Effector memory CD4-positive, alpha-beta T cell (primary cell): Measurements from ENCODE around the gene NKX2-3.

ENCODE experiments used
- DNase-seq, 3 donors: peaks; one replicate each; pipeline ENCODE4 v3.0.0-alpha.2; 2020
- H3K27ac ChIP-seq: 2 replicates; pipeline ENCODE4 v1.7.0; 2013; ENCODE audit warnings: mild to moderate bottlenecking, low read length, moderate library complexity; ENCODE audit not compliant: insufficient read depth, poor library complexity, severe bottlenecking
- H3K27me3 ChIP-seq: replicated peaks from 2 replicates; pipeline ENCODE4 v1.7.0; 2013; ENCODE audit warnings: mild to moderate bottlenecking, low read length; ENCODE audit not compliant: insufficient read depth, control insufficient read depth, poor library complexity, severe bottlenecking
- H3K36me3 ChIP-seq: 2 replicates; pipeline ENCODE4 v1.7.0; 2013; ENCODE audit warnings: mild to moderate bottlenecking, low read length, moderate library complexity; ENCODE audit not compliant: control insufficient read depth, insufficient read depth
- H3K4me1 ChIP-seq: 2 replicates; pipeline ENCODE4 v1.7.0; 2013; ENCODE audit warnings: low read length, mild to moderate bottlenecking; ENCODE audit not compliant: control insufficient read depth, insufficient read depth, poor library complexity, severe bottlenecking
- H3K4me3 ChIP-seq: 2 replicates; pipeline ENCODE4 v1.7.0; 2013; ENCODE audit warnings: low read length, low read depth, mild to moderate bottlenecking; ENCODE audit not compliant: insufficient read depth, poor library complexity, severe bottlenecking
- H3K9me3 ChIP-seq: 2 replicates; pipeline ENCODE4 v1.7.0; 2013; ENCODE audit warnings: mild to moderate bottlenecking, low read length, moderate library complexity; ENCODE audit not compliant: control insufficient read depth

The NKX2-3 gene

DNA sequence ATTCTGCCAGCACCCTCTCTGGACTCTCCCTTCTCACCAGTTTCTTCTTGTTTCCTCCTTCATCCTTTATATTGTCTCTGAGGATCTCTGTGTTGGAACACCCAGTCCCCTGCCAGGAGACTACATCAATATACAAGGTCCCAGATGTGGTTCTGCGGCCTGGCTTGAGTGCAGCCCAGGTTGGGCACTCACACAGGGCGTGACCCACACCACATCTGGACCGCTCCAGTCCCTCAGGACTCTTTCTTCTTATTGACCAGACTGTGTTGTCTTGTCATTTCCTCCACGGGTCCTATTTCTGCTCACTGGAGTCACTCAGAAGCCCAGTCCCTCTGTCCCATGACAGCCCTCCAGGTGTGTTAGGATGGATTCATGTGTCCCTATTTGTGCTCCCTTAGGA, 26.0 kb downstream of the NKX2-3 start:
- H3K27me3 ChIP-seq = no peaks in the 10 kb centered on the region
- DNase-seq = no peak
- no peaks in the 10 kb centered on the region for H3K4me1 ChIP-seq
- no peak overlapping the region for H3K4me3 ChIP-seq
- H3K9me3 ChIP-seq = no peaks in the 10 kb centered on the region
- H3K27ac ChIP-seq = no peak overlapping the region
- H3K36me3 ChIP-seq = no peaks in the 10 kb centered on the region

DNA sequence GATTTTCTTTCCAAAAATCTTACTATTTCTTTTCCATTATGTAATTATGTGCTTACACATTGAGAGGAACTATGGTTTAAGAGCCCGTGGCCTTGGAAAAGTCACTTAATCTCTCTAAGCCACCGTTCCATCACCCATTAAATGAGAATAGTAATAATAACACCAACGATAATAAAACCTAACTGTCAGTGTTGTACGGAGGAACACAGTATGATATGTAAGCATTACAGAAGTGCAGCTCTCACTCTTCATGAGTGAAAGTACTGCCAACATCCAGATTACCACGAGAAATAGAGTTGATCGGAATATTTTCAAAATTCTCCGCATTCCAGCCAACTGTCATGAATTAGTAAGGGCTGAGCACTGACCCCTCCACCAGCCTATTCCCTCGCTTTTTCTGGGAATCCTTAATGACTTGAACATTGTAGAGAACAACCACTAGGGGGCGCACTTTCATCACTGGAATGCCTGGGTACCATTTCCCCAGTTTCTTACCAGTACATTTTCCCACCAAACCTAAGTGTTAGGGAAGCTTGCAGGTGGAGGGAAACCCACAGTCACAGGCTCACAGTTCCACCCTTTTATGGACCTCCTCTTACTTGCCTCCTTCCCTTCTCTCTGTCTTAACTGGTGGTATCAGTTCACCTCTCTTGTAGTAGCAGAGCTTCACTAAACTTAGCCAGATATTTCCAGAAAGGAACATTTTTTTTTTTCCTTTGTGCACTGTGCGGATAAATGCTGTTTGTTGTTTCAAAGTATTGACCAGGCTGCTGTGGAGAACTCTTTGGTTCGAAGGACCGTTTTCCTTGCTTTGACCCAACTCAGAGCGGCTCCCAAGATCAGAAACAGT, 27.8 kb downstream of the NKX2-3 start:
- no peaks in the 10 kb centered on the region for H3K4me1 ChIP-seq
- no peak overlapping the region for H3K27ac ChIP-seq
- no peak overlapping the region for H3K4me3 ChIP-seq
- no peaks in the 10 kb centered on the region for H3K36me3 ChIP-seq
- no peaks in the 10 kb centered on the region for H3K27me3 ChIP-seq
- DNase-seq = peak in 1 of 3 donors; percentile 25
- H3K9me3 ChIP-seq = no peaks in the 10 kb centered on the region

DNA sequence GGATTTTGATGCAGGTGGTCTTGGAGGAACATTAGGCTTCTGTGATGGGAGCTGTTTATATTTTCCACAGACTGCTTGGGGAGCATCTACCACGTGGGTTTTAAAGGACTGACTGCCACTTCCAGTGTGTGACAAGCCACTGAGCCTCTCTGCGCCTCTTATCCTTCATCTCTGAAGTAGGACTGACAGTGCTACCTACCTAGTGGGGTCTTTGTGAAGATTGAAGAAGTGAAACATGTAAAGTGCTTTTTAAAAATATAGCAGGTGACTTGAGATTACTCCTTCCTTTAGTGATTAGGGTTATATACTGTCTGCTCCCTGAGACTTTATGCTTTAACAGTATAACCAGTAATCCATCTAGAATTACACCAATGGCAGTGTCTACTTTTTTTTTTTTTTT, 29.9 kb downstream of the NKX2-3 start:
- no peak overlapping the region for H3K27ac ChIP-seq
- no peaks in the 10 kb centered on the region for H3K9me3 ChIP-seq
- no peak overlapping the region for H3K4me3 ChIP-seq
- no peaks in the 10 kb centered on the region for H3K36me3 ChIP-seq
- H3K27me3 ChIP-seq = no peaks in the 10 kb centered on the region
- no peak for DNase-seq
- no peaks in the 10 kb centered on the region for H3K4me1 ChIP-seq

DNA sequence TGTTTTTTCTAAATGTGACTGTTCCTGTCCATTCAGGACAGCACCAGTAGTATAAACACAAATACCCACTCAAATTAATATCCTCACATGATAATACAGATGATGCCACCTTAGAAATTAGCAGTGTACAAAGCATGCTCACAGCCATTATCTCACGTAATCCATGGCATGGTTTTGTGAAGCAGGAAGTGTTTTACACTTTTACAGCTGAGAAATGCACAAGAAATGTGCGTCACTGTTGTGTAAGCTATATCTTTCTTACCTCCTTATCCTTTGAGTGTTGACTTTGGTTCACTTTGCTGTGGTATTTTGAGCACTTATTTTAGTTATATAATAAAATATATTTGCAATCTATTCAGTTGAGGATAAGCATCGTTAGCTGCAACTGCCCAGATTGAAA, 31.6 kb downstream of the NKX2-3 start:
- H3K27me3 ChIP-seq = no peaks in the 10 kb centered on the region
- no peak overlapping the region for H3K4me3 ChIP-seq
- no peaks in the 10 kb centered on the region for H3K36me3 ChIP-seq
- H3K27ac ChIP-seq = no peak overlapping the region
- no peaks in the 10 kb centered on the region for H3K9me3 ChIP-seq
- DNase-seq = no peak
- no peaks in the 10 kb centered on the region for H3K4me1 ChIP-seq

DNA sequence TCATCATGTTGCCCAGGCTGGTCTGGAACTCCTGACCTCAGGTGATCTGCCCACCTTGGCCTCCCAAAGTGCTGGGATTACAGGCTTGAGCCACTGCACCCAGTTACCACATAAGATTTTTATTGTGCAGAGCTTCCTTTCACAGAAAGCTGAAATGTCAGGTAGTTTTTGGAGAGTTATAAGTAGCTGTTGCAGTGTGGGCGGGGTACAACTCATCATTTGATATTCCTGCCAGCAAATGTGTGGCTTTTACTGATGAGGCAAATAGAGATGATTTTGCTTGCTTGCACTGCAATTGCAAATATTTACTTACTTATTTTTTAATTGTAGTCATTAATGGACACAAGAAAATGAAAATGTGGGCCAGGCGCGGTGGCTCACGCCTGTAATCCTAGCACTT, 32.4 kb downstream of the NKX2-3 start:
- Histone ChIP-seq H3K27ac (no peak overlapping the region), H3K9me3 (no peaks in the 10 kb centered on the region), H3K4me1 (no peaks in the 10 kb centered on the region), H3K4me3 (no peak overlapping the region), H3K27me3 (no peaks in the 10 kb centered on the region), H3K36me3 (no peaks in the 10 kb centered on the region)
- no peak for DNase-seq

DNA sequence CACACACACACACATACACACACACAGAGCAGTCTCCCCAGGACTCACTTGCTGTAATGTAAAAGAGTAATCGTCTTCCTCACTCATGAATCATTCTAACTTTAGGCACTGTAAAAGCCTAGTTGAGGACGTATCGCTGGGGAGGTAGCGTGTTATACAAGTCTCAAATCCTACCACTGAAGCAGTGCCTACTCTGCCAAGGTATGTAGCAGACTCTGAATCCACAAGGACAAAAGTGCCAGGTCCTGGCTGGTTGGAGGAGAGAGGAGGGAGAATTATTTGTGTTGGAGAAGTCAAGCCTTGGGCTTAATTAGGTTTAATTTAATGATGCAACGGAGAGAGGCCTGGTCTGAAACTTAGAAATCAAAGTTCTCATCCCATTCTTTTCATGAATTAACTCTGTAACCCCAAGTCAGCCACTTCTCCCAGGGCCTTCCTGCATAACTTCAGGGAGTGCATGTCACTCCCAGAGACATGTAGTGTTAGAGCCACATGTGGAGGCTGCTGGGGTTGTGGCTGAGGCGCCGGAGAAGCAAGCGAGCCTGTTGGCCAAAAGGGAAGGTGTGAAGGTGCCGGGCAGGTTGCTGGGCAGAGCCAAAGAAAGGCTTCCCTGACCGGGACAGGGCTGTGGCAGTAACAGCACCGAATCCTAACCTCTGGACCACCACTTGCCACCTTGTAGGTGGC, 36.7 kb downstream of the NKX2-3 start:
- Histone ChIP-seq H3K36me3 (no peaks in the 10 kb centered on the region), H3K4me3 (no peak overlapping the region), H3K9me3 (no peaks in the 10 kb centered on the region), H3K27ac (no peak overlapping the region), H3K4me1 (no peaks in the 10 kb centered on the region), H3K27me3 (no peaks in the 10 kb centered on the region)
- DNase-seq = no peak

DNA sequence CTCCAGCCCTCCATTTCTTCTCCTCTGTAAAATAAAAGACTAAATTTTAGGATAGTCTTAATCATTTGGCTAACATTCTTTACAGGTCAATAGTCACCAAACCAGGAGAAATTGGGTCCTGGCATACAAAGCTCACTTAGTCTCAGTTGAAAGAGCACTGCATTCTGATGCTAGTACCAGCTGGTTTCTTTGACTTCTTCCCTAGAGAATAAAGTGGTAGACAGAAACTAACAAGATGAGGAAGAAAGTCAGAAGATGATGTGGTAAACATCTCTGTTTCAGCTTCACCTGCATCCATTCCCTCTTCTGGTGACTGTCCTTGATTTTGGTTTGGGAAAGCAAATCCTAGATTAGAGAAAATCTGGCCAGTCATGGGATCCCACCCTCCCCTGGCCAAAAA, 37.2 kb downstream of the NKX2-3 start:
- no peak overlapping the region for H3K4me3 ChIP-seq
- no peaks in the 10 kb centered on the region for H3K9me3 ChIP-seq
- no peaks in the 10 kb centered on the region for H3K4me1 ChIP-seq
- H3K27ac ChIP-seq = no peak overlapping the region
- H3K27me3 ChIP-seq = no peaks in the 10 kb centered on the region
- DNase-seq = no peak
- H3K36me3 ChIP-seq = no peaks in the 10 kb centered on the region

DNA sequence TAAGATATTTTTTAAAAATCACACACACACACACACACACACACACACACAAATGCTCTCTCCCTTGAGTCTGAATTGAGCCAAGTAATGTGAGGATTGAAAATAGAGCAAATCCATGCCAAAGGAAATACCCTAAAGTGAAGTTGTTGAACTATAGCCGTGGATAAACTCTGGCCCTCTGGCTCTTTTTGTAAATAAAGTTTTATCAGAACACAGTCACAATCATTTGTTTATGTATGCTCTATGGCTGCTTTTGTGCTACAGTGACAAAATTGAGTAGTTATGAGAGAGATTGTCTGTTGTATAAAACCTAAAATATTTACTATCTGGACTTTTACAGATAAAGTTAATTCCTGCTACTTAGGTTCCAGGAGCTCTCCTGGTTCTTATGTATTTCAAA, 39.1 kb downstream of the NKX2-3 start:
- no peak overlapping the region for H3K27ac ChIP-seq
- no peaks in the 10 kb centered on the region for H3K36me3 ChIP-seq
- H3K4me1 ChIP-seq = no peaks in the 10 kb centered on the region
- no peaks in the 10 kb centered on the region for H3K9me3 ChIP-seq
- no peaks in the 10 kb centered on the region for H3K27me3 ChIP-seq
- no peak overlapping the region for H3K4me3 ChIP-seq
- no peak for DNase-seq

DNA sequence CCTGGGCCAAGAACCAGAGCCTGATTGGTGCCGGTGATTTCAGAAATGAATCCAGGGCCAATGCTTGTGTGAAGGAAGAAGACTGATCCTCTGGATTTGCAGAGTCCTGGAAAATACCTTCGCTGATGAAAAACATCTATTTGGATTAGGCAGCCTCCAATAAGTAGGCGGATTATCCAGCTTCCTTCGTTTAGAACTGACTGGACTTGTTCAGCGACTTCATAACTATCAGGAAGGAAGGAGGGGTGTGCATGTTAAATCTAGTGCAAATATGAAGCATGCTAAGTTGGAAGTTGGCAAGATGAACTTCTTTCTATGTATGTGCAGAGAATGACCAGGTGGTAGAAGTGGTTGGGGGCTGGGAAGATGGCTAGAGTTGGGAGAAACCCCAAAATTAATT, 41.0 kb downstream of the NKX2-3 start:
- no peak overlapping the region for H3K27ac ChIP-seq
- DNase-seq = no peak
- H3K4me3 ChIP-seq = no peak overlapping the region
- no peaks in the 10 kb centered on the region for H3K36me3 ChIP-seq
- H3K27me3 ChIP-seq = no peaks in the 10 kb centered on the region
- no peaks in the 10 kb centered on the region for H3K9me3 ChIP-seq
- H3K4me1 ChIP-seq = no peaks in the 10 kb centered on the region

DNA sequence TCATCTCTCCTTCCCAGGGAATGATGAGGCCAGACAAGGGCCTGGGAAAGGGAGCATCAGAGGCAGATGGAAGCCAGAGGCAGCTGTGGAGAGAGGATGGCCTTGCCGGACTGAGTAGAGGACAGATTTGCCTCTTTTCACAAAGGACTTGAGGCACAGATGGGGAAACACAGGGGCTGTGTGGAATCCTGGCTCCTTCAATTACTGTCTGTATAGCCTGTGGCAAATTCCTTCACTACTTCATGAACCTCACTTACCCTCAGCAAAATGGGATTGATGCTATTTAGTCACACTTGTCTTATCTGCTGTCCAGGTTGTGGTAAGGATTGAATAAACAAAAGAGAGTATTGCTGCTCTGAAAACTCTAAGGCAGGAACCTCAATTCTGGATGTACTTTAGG, 47.2 kb downstream of the NKX2-3 start:
- Histone ChIP-seq H3K4me1 (no peaks in the 10 kb centered on the region), H3K27ac (no peak overlapping the region), H3K4me3 (no peak overlapping the region), H3K36me3 (no peaks in the 10 kb centered on the region), H3K9me3 (no peaks in the 10 kb centered on the region), H3K27me3 (no peaks in the 10 kb centered on the region)
- no peak for DNase-seq
